HCT116 (cell line): ENCODE data around the gene DPH5. TPM values are rescaled to one million over a fixed set of nuclear protein-coding genes. Genes with fewer than 3 reads are reported as not detected.

ENCODE experiments used
- ATAC-seq: fragments of 200-7000 bp; cut with Tn5 transposase; 2 replicates; pipeline ENCODE4 v1.9.1; 2020; ENCODE audit warnings: mild to moderate bottlenecking, moderate library complexity
- BruUV-seq: library from RNA; stranded (reverse); fragments of 400-500 nt; replicated peaks from 2 replicates; lab custom pipeline; 2021; lab: Mats Ljungman, UMichigan
- CTCF ChIA-PET: fragments of 300-600 bp; sonication (Branson Sonifier 250); formaldehyde crosslinking; loops from one replicate; lab custom pipeline; 2021; ENCODE audit warnings: antibody characterized with exemption; lab: Charles Lee
- POLR2A ChIA-PET: fragments of 300-600, 350-600 bp; sonication (Branson Sonifier 250); formaldehyde crosslinking; loops from one replicate; lab custom pipeline; 2021; ENCODE audit warnings: antibody characterized with exemption; lab: Charles Lee
- RAD21 ChIA-PET, 2 experiments: fragments of 300-600 bp; sonication (Branson Sonifier 250); formaldehyde crosslinking; loops; one replicate each; lab custom pipeline; 2023; ENCODE audit warnings: low total read pairs in 2 of 2; ENCODE audit not compliant: uncharacterized antibody in 2 of 2, unreplicated experiment in 2 of 2, low non-redundant PET in 1 of 2; lab: Charles Lee
- DNase-seq: peaks from one replicate; pipeline ENCODE4 v3.0.0-alpha.2; 2010; ENCODE audit warnings: low read depth, low spot score
- H2AFZ ChIP-seq: fragments of 200-600 bp; shearing (Covaris generic), sonication (generic); 2 replicates; pipeline ENCODE4 v1.6.1; 2017; ENCODE audit warnings: low read depth, mixed run types, mixed read lengths, antibody characterized with exemption, low read length; ENCODE audit not compliant: poor library complexity, severe bottlenecking
- H3K27ac ChIP-seq: 2 replicates; pipeline ENCODE4 v1.5.1; 2012; ENCODE audit warnings: low read depth, low read length
- H3K27me3 ChIP-seq: fragments of 200-600 bp; sonication (generic); 2 replicates; pipeline ENCODE4 v1.6.1; 2016; ENCODE audit warnings: mixed run types, low read length, mixed read lengths; ENCODE audit not compliant: insufficient read depth
- H3K36me3 ChIP-seq, 2 experiments: fragments of 200-500 bp in 1 of 2; fragments of 200-600 bp in 1 of 2; sonication (Bioruptor generic) in 1 of 2; sonication (generic) in 1 of 2; 2 replicates each; pipeline versions ENCODE4 v1.5.1 to v1.6.1; 2014 to 2016; ENCODE audit warnings: low read length in 2 of 2, inconsistent platforms in 1 of 2, mixed read lengths in 1 of 2, mixed run types in 1 of 2; ENCODE audit not compliant: insufficient read depth in 2 of 2, control insufficient read depth in 1 of 2
- H3K4me1 ChIP-seq, 2 experiments: fragments of 200-600 bp in 1 of 2; sonication (generic) in 1 of 2; 2 replicates each; pipeline versions ENCODE4 v1.5.1 to v1.6.1; 2012 to 2017; ENCODE audit warnings: low read length in 2 of 2, inconsistent platforms in 1 of 2, mild to moderate bottlenecking in 1 of 2, mixed read lengths in 1 of 2, mixed run types in 1 of 2, moderate library complexity in 1 of 2; ENCODE audit not compliant: insufficient read depth in 2 of 2, control insufficient read depth in 1 of 2
- H3K4me2 ChIP-seq: fragments of 200-600 bp; sonication (generic); 2 replicates; pipeline ENCODE4 v1.6.1; 2017; ENCODE audit warnings: mixed run types, low read length, mixed read lengths
- H3K4me3 ChIP-seq, 2 experiments: fragments of 200-600 bp in 1 of 2; sonication (generic) in 1 of 2; replicated peaks in 1 of 2; 2 replicates each; pipeline ENCODE4 v1.5.1; 2011 to 2016; ENCODE audit warnings: low read length in 2 of 2, control low read depth in 1 of 2, low read depth in 1 of 2, mild to moderate bottlenecking in 1 of 2, mixed read lengths in 1 of 2, mixed run types in 1 of 2
- H3K79me2 ChIP-seq: fragments of 200-600 bp; sonication (generic); 2 replicates; pipeline ENCODE4 v1.6.1; 2017; ENCODE audit warnings: mild to moderate bottlenecking, mixed run types, low read length, moderate library complexity, mixed read lengths; ENCODE audit not compliant: insufficient read depth
- H3K9ac ChIP-seq: fragments of 200-600 bp; sonication (generic); 2 replicates; pipeline ENCODE4 v1.6.1; 2016; ENCODE audit warnings: low read length, mixed read lengths
- H3K9me2 ChIP-seq: fragments of 200-600 bp; sonication (generic), shearing (Covaris generic); 2 replicates; pipeline ENCODE4 v1.6.1; 2017; ENCODE audit warnings: mixed run types, mild to moderate bottlenecking, moderate library complexity; ENCODE audit not compliant: insufficient read depth
- H3K9me3 ChIP-seq, 2 experiments: fragments of 200-500 bp in 1 of 2; fragments of 200-600 bp in 1 of 2; sonication (Bioruptor generic) in 1 of 2; sonication (generic) in 1 of 2; 2 replicates each; pipeline ENCODE4 v1.6.1; 2014 to 2017; ENCODE audit warnings: low read length in 2 of 2, mixed read lengths in 2 of 2, inconsistent platforms in 1 of 2, low read depth in 1 of 2, mild to moderate bottlenecking in 1 of 2, mixed run types in 1 of 2, moderate library complexity in 1 of 2; ENCODE audit not compliant: control insufficient read depth in 1 of 2, insufficient read depth in 1 of 2
- H4K20me1 ChIP-seq: fragments of 200-600 bp; sonication (generic), shearing (Covaris generic); 2 replicates; pipeline ENCODE4 v1.6.1; 2017; ENCODE audit warnings: mixed run types, mild to moderate bottlenecking, moderate library complexity; ENCODE audit not compliant: insufficient read depth
- CEBPB ChIP-seq: IDR thresholded peaks from 2 replicates; pipeline ENCODE4 v1.6.1; 2012; ENCODE audit warnings: low read depth
- EGR1 ChIP-seq: IDR thresholded peaks from 2 replicates; pipeline ENCODE4 v1.6.1; 2012; ENCODE audit warnings: low read depth
- EZH2 ChIP-seq: fragments of 200-600 bp; sonication (generic); IDR thresholded peaks from 2 replicates; pipeline ENCODE4 v1.6.1; 2017; ENCODE audit warnings: antibody characterized with exemption, mixed run types
- EZH2phosphoT487 ChIP-seq: fragments of 200-600 bp; IDR thresholded peaks from 2 replicates; pipeline ENCODE4 v1.6.1; 2018; ENCODE audit warnings: antibody characterized with exemption, borderline replicate concordance
- POLR2AphosphoS5 ChIP-seq: IDR thresholded peaks from 2 replicates; pipeline ENCODE4 v1.6.1; 2011; ENCODE audit warnings: mild to moderate bottlenecking, low read depth, low read length, moderate library complexity
- SIN3A ChIP-seq: IDR thresholded peaks from 2 replicates; pipeline ENCODE4 v1.6.1; 2012; ENCODE audit warnings: low read depth
- TCF7L2 ChIP-seq: IDR thresholded peaks from 2 replicates; pipeline ENCODE4 v1.7.0; 2011; ENCODE audit warnings: borderline replicate concordance, inconsistent platforms; ENCODE audit not compliant: insufficient read depth, insufficient read length; ENCODE audit errors: extremely low read depth
- intact Hi-C: fragments of 100-400 bp; cut with micrococcal nuclease; formaldehyde crosslinking; loops from 2 replicates; pipeline ENCODE4 v1.10.0; 2022
- total RNA-seq: library from RNA; stranded (reverse); gene quantifications from one replicate; pipeline ENCODE4 v1.2.1, GENCODE V29; 2021; ENCODE audit not compliant: unreplicated experiment
- TF ChIP-seq, protein P1 (sequence below): IDR thresholded peaks from 2 replicates; pipeline ENCODE4 v1.6.1; 2012
- TF ChIP-seq, protein P2 (sequence below): IDR thresholded peaks from 2 replicates; pipeline ENCODE4 v1.6.1; 2012; ENCODE audit warnings: low read depth
- TF ChIP-seq, protein P3 (sequence below): IDR thresholded peaks from 2 replicates; pipeline ENCODE4 v1.6.1; 2011; ENCODE audit warnings: mild to moderate bottlenecking, low read length, moderate library complexity; ENCODE audit not compliant: insufficient replicate concordance; ENCODE audit errors: extremely low read depth

Gene DPH5
- total RNA-seq, 1 experiment from 2014 or later = 55.8 TPM

DNA sequence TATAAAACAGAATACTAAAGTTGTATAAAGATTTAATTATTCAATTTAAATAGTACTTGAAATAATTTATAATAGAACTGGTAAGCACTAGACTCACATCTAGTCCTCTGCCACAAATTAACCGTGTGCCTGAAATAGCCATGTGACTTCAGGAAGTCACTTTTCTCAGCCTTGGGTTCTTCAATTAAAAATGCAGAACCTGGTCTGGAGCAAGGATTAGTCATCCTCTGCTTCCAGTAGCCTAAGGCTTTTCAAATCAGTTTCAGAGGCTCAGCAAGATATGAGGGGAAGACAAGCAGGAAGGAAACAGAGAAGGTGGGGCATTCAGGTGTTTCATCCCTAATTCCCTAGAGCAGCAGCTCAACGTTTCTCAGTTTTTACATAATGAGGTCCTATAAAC lies 23.0 kb downstream of the DPH5 start:
- BruUV-seq = no TSS peak
- Histone ChIP-seq H4K20me1 (no peaks in the 10 kb centered on the region), H3K4me3 (no peak overlapping the region), H3K27me3 (no peaks in the 10 kb centered on the region), H3K4me1 (peaks cover 0 to 9% of the 10 kb centered on the region in 2 experiments; a peak in 1 of 4 replicates), H3K9ac (no peak overlapping the region), H3K9me3 (no peaks in the 10 kb centered on the region), H2AFZ (no peak overlapping the region), H3K27ac (no peak overlapping the region), H3K4me2 (no peak overlapping the region), H3K79me2 (no peaks in the 10 kb centered on the region), H3K36me3 (peaks cover 6 to 11% of the 10 kb centered on the region in 2 experiments; a peak in 2 of 4 replicates), H3K9me2 (no peaks in the 10 kb centered on the region)
- ChIA-PET POLR2A (no interaction called here), CTCF (no interaction called here), RAD21 (no interaction called here)
- intact Hi-C loops = no loop called here
- ATAC-seq (no peak), DNase-seq (no peak)
- TF ChIP-seq SIN3A = no peak
- TF ChIP-seq, protein P1, sequence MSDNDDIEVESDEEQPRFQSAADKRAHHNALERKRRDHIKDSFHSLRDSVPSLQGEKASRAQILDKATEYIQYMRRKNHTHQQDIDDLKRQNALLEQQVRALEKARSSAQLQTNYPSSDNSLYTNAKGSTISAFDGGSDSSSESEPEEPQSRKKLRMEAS = peak; percentile 4; the same call in 1 of the 2 replicates

DNA sequence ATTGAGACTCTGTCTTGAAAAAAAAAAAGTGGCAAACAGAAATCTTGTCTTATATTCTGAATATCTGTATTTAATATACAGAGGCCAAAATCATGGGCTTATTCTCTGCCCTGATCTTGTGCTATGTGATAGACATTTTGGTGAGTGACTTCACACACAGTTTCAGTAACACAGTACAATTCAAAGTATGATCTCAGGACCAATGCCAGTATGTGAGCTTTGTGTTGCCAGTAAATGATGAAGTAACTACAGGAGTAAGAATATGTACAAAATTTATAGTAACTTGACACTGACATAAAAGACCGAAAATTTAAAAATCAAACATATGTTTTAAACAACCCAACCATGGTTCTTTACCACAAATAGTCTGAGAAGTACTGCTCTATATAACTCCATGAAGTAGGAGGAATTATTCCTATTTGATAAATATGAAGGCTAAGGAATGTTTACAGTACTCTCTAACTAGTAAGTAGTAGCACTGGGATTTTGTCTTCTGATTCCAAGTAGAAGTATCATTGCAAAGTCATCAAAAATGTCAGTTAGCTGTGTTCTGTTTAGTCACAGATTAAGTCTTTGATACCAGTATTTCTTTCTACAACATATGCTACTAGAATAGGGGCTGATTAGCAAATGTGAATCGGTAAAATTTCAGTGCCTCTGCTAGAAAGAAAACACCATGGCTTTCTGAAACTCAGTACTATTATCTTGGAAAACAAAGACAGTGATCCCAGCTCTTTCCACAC lies 25.3 kb downstream of the DPH5 start:
- Histone ChIP-seq H3K4me1 (peaks cover 0 to 9% of the 10 kb centered on the region in 2 experiments; a peak in 1 of 4 replicates), H3K4me2 (no peak overlapping the region), H3K9me2 (no peaks in the 10 kb centered on the region), H4K20me1 (no peaks in the 10 kb centered on the region), H3K79me2 (no peaks in the 10 kb centered on the region), H3K4me3 (no peak overlapping the region), H2AFZ (no peak overlapping the region), H3K27me3 (no peaks in the 10 kb centered on the region), H3K9me3 (no peaks in the 10 kb centered on the region), H3K9ac (no peak overlapping the region), H3K36me3 (peaks cover 6 to 11% of the 10 kb centered on the region in 2 experiments; a peak in 2 of 4 replicates), H3K27ac (no peak overlapping the region)
- TF ChIP-seq, protein P2, sequence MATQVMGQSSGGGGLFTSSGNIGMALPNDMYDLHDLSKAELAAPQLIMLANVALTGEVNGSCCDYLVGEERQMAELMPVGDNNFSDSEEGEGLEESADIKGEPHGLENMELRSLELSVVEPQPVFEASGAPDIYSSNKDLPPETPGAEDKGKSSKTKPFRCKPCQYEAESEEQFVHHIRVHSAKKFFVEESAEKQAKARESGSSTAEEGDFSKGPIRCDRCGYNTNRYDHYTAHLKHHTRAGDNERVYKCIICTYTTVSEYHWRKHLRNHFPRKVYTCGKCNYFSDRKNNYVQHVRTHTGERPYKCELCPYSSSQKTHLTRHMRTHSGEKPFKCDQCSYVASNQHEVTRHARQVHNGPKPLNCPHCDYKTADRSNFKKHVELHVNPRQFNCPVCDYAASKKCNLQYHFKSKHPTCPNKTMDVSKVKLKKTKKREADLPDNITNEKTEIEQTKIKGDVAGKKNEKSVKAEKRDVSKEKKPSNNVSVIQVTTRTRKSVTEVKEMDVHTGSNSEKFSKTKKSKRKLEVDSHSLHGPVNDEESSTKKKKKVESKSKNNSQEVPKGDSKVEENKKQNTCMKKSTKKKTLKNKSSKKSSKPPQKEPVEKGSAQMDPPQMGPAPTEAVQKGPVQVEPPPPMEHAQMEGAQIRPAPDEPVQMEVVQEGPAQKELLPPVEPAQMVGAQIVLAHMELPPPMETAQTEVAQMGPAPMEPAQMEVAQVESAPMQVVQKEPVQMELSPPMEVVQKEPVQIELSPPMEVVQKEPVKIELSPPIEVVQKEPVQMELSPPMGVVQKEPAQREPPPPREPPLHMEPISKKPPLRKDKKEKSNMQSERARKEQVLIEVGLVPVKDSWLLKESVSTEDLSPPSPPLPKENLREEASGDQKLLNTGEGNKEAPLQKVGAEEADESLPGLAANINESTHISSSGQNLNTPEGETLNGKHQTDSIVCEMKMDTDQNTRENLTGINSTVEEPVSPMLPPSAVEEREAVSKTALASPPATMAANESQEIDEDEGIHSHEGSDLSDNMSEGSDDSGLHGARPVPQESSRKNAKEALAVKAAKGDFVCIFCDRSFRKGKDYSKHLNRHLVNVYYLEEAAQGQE = no peak
- no peak for TF ChIP-seq EZH2phosphoT487
- TF ChIP-seq, protein P3, sequence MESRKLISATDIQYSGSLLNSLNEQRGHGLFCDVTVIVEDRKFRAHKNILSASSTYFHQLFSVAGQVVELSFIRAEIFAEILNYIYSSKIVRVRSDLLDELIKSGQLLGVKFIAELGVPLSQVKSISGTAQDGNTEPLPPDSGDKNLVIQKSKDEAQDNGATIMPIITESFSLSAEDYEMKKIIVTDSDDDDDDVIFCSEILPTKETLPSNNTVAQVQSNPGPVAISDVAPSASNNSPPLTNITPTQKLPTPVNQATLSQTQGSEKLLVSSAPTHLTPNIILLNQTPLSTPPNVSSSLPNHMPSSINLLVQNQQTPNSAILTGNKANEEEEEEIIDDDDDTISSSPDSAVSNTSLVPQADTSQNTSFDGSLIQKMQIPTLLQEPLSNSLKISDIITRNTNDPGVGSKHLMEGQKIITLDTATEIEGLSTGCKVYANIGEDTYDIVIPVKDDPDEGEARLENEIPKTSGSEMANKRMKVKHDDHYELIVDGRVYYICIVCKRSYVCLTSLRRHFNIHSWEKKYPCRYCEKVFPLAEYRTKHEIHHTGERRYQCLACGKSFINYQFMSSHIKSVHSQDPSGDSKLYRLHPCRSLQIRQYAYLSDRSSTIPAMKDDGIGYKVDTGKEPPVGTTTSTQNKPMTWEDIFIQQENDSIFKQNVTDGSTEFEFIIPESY = no peak
- TF ChIP-seq EGR1 = no peak
- no peak for TF ChIP-seq EZH2
- no peak for TF ChIP-seq TCF7L2
- TF ChIP-seq CEBPB = no peak
- no peak for TF ChIP-seq POLR2AphosphoS5
- RAD21 ChIA-PET = no interaction called here
- no TSS peak for BruUV-seq
- CTCF ChIA-PET = no interaction called here
- POLR2A ChIA-PET = no interaction called here
- intact Hi-C loops = no loop called here
- no peak for DNase-seq
- no peak for ATAC-seq
